ENCODE measurements around the gene DPF3.

GRCh38 chr14:72653026-72653425 lies 240.9 kb downstream of the DPF3 start:
- TF ChIP-seq FOXK2 (IDR thresholded peaks at IDR 0.05) (no peak), SP1 (IDR thresholded peaks at IDR 0.05) (no peak), ARNT (IDR thresholded peaks at IDR 0.05) (no peak), L3MBTL2 (conservative IDR thresholded peaks at IDR 0.05) (no peak), ELF4 (IDR thresholded peaks at IDR 0.05) (no peak), CTBP1 (IDR thresholded peaks at IDR 0.05; ENCODE audit: borderline replicate concordance) (no peak), LEF1 (IDR thresholded peaks at IDR 0.05; ENCODE audit: borderline replicate concordance) (no peak), SUZ12 (IDR thresholded peaks at IDR 0.05) (no peak), FOXM1 (IDR thresholded peaks at IDR 0.05; ENCODE audit: borderline replicate concordance) (no peak), ZNF384 (IDR thresholded peaks at IDR 0.05) (no peak), BHLHE40 (IDR thresholded peaks at IDR 0.05; ENCODE audit: borderline replicate concordance) (no peak)
- TF ChIP-seq, protein P1, sequence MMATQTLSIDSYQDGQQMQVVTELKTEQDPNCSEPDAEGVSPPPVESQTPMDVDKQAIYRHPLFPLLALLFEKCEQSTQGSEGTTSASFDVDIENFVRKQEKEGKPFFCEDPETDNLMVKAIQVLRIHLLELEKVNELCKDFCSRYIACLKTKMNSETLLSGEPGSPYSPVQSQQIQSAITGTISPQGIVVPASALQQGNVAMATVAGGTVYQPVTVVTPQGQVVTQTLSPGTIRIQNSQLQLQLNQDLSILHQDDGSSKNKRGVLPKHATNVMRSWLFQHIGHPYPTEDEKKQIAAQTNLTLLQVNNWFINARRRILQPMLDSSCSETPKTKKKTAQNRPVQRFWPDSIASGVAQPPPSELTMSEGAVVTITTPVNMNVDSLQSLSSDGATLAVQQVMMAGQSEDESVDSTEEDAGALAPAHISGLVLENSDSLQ (IDR thresholded peaks at IDR 0.05): no peak

All from HEK293T (cell line).